ENCODE data around the gene OR1N2. TPM values are rescaled to one million over a fixed set of nuclear protein-coding genes. Genes with fewer than 3 reads are reported as not detected.
"Not testable (repeated sequence)": the region's sequence is repeated elsewhere in the genome, so short reads cannot be mapped to it uniquely, and the experiment has no call there.

OR1N2 gene
- total RNA-seq, 1 experiment from 2014 or later, result not detected

DNA sequence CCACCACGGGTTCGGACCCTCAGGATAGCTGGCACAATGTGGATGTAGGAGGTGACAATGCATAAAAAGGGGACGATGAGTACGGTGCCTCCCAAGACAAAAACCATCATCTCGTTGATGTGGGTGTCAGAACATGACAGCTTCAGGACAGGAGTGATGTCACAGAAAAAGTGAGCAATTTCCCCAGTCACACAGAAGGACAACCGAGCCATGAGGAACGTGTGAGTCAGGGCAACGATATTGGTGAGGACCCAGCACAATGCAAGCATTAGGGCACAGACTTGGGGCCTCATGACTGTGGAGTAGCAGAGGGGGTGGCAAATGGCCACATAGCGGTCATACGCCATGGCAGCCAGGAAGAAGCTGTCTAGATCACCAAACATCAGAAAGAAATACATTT lies 26.3 kb upstream of the OR1N2 start:
- ChIA-PET CTCF (no interaction called here), POLR2A (ENCODE audit: low non-redundant PET) (no interaction called here)
- H3K27ac ChIP-seq (ENCODE audit: low read depth, low read length, poor library complexity, severe bottlenecking), result no peak overlapping the region
- H3K4me1 ChIP-seq (ENCODE audit: insufficient read depth, low read length, poor library complexity, severe bottlenecking), result no peaks in the 10 kb centered on the region
- no TSS peak for BruUV-seq (replicated peaks)
- no peaks in the 10 kb centered on the region for H3K9me3 ChIP-seq (ENCODE audit: low read depth, low read length, poor library complexity, severe bottlenecking)
- TF ChIP-seq, protein P1, sequence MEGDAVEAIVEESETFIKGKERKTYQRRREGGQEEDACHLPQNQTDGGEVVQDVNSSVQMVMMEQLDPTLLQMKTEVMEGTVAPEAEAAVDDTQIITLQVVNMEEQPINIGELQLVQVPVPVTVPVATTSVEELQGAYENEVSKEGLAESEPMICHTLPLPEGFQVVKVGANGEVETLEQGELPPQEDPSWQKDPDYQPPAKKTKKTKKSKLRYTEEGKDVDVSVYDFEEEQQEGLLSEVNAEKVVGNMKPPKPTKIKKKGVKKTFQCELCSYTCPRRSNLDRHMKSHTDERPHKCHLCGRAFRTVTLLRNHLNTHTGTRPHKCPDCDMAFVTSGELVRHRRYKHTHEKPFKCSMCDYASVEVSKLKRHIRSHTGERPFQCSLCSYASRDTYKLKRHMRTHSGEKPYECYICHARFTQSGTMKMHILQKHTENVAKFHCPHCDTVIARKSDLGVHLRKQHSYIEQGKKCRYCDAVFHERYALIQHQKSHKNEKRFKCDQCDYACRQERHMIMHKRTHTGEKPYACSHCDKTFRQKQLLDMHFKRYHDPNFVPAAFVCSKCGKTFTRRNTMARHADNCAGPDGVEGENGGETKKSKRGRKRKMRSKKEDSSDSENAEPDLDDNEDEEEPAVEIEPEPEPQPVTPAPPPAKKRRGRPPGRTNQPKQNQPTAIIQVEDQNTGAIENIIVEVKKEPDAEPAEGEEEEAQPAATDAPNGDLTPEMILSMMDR (conservative IDR thresholded peaks at IDR 0.05; ENCODE audit: low read depth, low read length), result no peak
- no peak for TF ChIP-seq EZH2 (IDR thresholded peaks at IDR 0.05; ENCODE audit: borderline replicate concordance, low read depth, low read length, poor library complexity, severe bottlenecking)
- intact Hi-C loops (cut with micrococcal nuclease; ENCODE audit: unreplicated experiment), result no loop called here
- no peak for DNase-seq (ENCODE audit: low spot score)
- no peaks in the 10 kb centered on the region for H3K36me3 ChIP-seq (ENCODE audit: insufficient read depth, low read length, poor library complexity, severe bottlenecking)
- H3K4me3 ChIP-seq (ENCODE audit: low read depth, low read length, poor library complexity, severe bottlenecking), result no peak overlapping the region
- H3K27me3 ChIP-seq (replicated peaks; ENCODE audit: insufficient read depth, low read depth, low read length, poor library complexity), result peaks cover 41% of the 10 kb centered on the region

DNA sequence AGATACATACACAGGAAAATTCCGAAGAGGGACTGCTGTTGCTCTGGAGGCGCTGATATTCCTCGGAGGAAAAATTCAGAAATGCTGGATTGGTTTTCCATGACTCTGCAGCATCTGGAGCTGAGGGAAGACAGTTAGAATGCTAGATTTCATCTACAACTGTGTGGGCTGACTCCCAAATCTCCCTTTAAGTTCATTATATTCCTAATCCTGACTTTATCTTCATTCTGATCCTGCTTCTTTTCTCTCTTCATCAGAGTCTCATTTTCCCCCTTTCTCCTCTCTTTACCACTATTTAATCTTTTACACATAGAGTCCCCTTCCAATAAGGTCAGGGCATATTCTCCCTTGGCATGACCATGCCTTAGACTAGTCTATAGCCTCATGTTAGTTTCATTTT lies 25.7 kb upstream of the OR1N2 start, which contains the start of gene OR1N1:
Gene OR1N1, minus strand, starts transcription at position 101 of the 400 bp plus-strand sequence. Its CDS starts 0 bp downstream, at position 101.
- Histone ChIP-seq H3K4me1 (ENCODE audit: insufficient read depth, low read length, poor library complexity, severe bottlenecking) (no peaks in the 10 kb centered on the region), H3K27me3 (replicated peaks; ENCODE audit: insufficient read depth, low read depth, low read length, poor library complexity) (peaks cover 41% of the 10 kb centered on the region), H3K9me3 (ENCODE audit: low read depth, low read length, poor library complexity, severe bottlenecking) (no peaks in the 10 kb centered on the region), H3K27ac (ENCODE audit: low read depth, low read length, poor library complexity, severe bottlenecking) (no peak within 1 kb of the TSS), H3K4me3 (ENCODE audit: low read depth, low read length, poor library complexity, severe bottlenecking) (no peak within 1 kb of the TSS), H3K36me3 (ENCODE audit: insufficient read depth, low read length, poor library complexity, severe bottlenecking) (no peaks in the 10 kb centered on the region)
- TF ChIP-seq, protein P1 (conservative IDR thresholded peaks at IDR 0.05; ENCODE audit: low read depth, low read length), result no peak
- TF ChIP-seq EZH2 (IDR thresholded peaks at IDR 0.05; ENCODE audit: borderline replicate concordance, low read depth, low read length, poor library complexity, severe bottlenecking), result no peak
- CTCF ChIA-PET, result no interaction called here
- intact Hi-C loops (cut with micrococcal nuclease; ENCODE audit: unreplicated experiment), result no loop called here
- BruUV-seq (replicated peaks), result no TSS peak
- no peak for DNase-seq (ENCODE audit: low spot score)
- POLR2A ChIA-PET (ENCODE audit: low non-redundant PET), result no interaction called here

DNA sequence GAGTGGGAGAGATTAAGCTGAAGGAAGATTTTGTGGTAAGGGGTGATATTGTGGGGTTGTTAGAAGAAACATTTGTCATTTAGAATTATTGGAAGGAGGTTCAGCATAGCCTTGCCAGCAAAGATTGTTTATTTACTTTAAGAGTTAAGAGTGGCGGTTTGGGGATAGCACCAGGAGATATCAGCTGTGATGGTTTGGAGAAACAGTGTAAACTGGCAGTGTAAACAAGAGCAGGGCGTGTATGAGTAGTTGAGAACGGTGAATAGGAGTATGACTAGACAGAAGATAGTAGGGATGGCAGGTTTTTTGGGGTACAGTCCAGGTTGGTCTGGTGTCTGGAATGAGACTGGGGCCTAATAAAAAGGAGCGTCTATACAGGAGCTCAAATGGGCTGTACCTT lies 21.8 kb upstream of the OR1N2 start:
- intact Hi-C loops (cut with micrococcal nuclease; ENCODE audit: unreplicated experiment); H3K9me3 ChIP-seq (ENCODE audit: low read depth, low read length, poor library complexity, severe bottlenecking); H3K4me1 ChIP-seq (ENCODE audit: insufficient read depth, low read length, poor library complexity, severe bottlenecking); DNase-seq (ENCODE audit: low spot score); POLR2A ChIA-PET (ENCODE audit: low non-redundant PET); H3K4me3 ChIP-seq (ENCODE audit: low read depth, low read length, poor library complexity, severe bottlenecking); CTCF ChIA-PET; BruUV-seq (replicated peaks); H3K36me3 ChIP-seq (ENCODE audit: insufficient read depth, low read length, poor library complexity, severe bottlenecking); H3K27ac ChIP-seq (ENCODE audit: low read depth, low read length, poor library complexity, severe bottlenecking): not testable (repeated sequence)
- peaks cover 31% of the 10 kb centered on the region for H3K27me3 ChIP-seq (replicated peaks; ENCODE audit: insufficient read depth, low read depth, low read length, poor library complexity)

DNA sequence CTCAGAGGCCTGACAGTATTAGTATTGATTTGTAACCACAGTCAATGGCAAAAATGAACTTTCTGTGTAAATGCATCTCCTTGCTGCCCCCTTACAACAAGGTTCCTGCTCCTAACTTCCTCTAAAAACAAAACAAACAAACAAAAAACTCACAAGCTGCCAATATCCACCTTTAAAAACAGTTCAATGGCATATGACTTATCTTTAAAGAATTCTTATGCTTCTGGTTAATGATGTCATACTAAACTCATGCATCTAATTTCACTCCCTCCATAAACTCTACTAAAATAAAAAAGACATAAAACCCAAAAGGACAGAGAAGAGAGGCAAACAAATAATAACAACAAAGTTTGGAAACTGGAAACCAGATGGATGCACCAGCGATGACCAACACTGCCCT lies 16.8 kb upstream of the OR1N2 start:
- BruUV-seq (replicated peaks), result no TSS peak
- H3K4me3 ChIP-seq (ENCODE audit: low read depth, low read length, poor library complexity, severe bottlenecking), result no peak overlapping the region
- H3K27ac ChIP-seq (ENCODE audit: low read depth, low read length, poor library complexity, severe bottlenecking), result no peak overlapping the region
- TF ChIP-seq EZH2 (IDR thresholded peaks at IDR 0.05; ENCODE audit: borderline replicate concordance, low read depth, low read length, poor library complexity, severe bottlenecking), result no peak
- ChIA-PET POLR2A (ENCODE audit: low non-redundant PET) (no interaction called here), CTCF (no interaction called here)
- no peaks in the 10 kb centered on the region for H3K4me1 ChIP-seq (ENCODE audit: insufficient read depth, low read length, poor library complexity, severe bottlenecking)
- intact Hi-C loops (cut with micrococcal nuclease; ENCODE audit: unreplicated experiment), result no loop called here
- peaks cover 5% of the 10 kb centered on the region for H3K27me3 ChIP-seq (replicated peaks; ENCODE audit: insufficient read depth, low read depth, low read length, poor library complexity)
- no peaks in the 10 kb centered on the region for H3K9me3 ChIP-seq (ENCODE audit: low read depth, low read length, poor library complexity, severe bottlenecking)
- no peaks in the 10 kb centered on the region for H3K36me3 ChIP-seq (ENCODE audit: insufficient read depth, low read length, poor library complexity, severe bottlenecking)
- DNase-seq (ENCODE audit: low spot score), result no peak

DNA sequence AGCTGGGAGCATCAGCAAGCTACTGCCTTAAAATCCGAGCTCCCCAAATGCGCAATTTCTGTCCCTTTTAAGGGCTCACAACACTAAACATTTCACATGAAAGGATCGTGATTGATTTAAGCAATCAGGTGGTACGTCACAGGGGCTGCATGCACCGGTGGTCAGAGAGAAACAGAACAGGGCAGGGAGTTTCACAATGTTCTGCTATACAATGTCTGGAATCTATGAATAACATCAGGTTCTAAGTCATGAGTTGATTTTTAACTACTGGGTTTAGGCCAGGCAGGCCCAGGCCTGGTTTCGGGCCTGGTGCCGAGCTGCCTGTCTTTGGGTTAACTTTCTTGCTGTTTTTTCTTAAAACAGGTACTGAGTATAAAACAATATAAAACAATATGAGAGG lies 15.8 kb upstream of the OR1N2 start:
- H3K36me3 ChIP-seq (ENCODE audit: insufficient read depth, low read length, poor library complexity, severe bottlenecking); intact Hi-C loops (cut with micrococcal nuclease; ENCODE audit: unreplicated experiment); CTCF ChIA-PET; H3K4me3 ChIP-seq (ENCODE audit: low read depth, low read length, poor library complexity, severe bottlenecking); POLR2A ChIA-PET (ENCODE audit: low non-redundant PET); BruUV-seq (replicated peaks); H3K27me3 ChIP-seq (replicated peaks; ENCODE audit: insufficient read depth, low read depth, low read length, poor library complexity); DNase-seq (ENCODE audit: low spot score); H3K9me3 ChIP-seq (ENCODE audit: low read depth, low read length, poor library complexity, severe bottlenecking); H3K4me1 ChIP-seq (ENCODE audit: insufficient read depth, low read length, poor library complexity, severe bottlenecking); H3K27ac ChIP-seq (ENCODE audit: low read depth, low read length, poor library complexity, severe bottlenecking): not testable (repeated sequence)

Measured in A673 (cell line).